Measurements from ENCODE around the gene NBEAL2. TPM values are rescaled to one million over a fixed set of nuclear protein-coding genes. Genes with fewer than 3 reads are reported as not detected.
"Not testable (repeated sequence)": the region's sequence is repeated elsewhere in the genome, so short reads cannot be mapped to it uniquely, and the experiment has no call there.

The NBEAL2 gene
- polyA plus RNA-seq, 5 donors: 45.8 to 97.3 (median 67.9) TPM

DNA sequence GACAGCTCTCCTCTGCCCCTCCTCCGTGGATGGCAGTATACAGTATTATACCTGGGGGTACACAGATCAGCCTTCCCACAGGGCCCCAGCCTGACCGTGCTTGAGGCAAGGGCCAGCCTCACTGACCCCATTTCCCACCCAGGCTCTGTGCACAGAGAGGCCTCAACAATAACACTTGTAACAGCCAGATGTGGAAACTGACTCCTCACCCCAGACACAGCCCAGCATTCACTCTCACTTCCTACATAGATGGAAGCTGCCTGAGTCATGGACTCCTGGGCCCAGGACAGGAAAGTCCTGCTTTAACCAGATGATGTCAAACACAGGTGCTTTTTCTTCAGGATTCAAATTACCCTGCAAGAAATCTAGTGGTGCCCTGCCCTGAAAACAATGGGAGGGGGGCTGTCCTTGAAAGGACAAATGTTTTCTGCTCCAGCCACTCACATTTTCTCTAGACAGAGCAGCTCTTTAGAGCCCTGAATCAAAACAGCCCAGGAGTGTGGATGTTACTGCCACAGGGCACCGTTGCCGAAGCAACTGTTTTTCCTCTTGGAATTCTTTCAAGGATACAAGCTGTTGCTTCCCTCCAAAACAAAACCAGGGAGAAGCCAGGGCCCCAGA, 19.3 kb upstream of the NBEAL2 start:
- DNase-seq: no peak

DNA sequence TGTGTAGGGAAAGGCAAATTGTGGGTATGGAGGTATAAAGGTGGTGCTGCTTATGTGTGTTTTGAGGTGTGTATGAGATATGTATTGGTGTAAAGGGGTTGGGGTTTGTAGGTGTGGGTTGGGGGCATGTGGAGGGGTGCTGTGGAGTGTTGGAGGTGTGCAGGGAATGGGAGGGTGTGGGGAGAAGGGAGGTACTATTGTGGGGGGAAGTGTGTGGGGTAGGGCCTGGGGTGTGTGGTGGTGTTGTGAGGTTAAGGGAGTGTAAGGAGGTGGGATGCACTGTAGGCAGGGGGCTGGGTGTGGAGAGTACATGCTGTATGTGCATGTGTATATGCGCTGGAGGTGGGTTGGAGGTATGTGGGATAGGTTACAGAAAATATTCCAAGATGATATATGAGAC, 18.6 kb upstream of the NBEAL2 start:
- no peak for DNase-seq

GRCh38 chr3:46962427-46962826, 17.0 kb upstream of the NBEAL2 start:
- DNase-seq: no peak

DNA sequence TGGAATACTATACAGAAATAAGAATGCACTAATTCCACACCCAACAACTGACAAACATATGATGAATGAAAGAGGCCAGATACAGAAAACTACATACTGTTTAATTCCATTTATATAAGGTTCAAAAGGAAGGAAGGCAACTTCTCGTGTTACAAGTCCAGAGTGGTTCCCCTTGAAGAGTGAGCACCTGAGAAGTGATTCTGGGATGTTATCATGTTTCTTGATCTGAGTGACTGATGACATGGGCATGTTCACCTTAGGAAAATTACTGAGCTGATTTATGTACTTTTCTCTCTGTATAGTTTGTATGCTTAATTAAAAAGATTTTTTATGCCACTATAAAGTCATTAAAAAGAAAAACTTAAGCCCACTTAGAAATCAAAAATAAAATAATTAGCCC, 16.5 kb upstream of the NBEAL2 start:
- no peak for DNase-seq

DNA sequence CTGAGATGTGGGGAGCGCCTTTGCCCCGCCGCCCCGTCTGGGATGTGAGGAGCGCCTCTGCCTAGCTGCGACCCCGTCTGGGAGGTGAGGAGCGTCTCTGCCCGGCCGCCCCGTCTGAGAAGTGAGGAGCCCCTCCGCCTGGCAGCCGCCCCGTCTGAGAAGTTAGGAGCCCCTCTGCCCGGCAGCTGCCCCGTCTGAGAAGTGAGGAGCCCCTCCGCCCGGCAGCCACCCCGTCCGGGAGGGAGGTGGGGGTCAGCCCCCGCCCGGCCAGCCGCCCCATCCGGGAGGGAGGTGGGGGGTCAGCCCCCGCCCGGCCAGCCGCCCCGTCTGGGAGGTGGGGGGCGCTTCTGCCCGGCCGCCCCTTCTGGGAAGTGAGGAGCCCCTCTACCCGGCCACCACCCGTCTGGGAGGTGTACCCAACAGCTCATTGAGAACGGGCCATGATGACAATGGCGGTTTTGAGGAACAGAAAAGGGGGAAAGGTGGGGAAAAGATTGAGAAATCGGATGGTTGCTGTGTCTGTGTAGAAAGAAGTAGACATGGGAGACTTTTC, 15.4 kb upstream of the NBEAL2 start:
- DNase-seq: not testable (repeated sequence)

DNA sequence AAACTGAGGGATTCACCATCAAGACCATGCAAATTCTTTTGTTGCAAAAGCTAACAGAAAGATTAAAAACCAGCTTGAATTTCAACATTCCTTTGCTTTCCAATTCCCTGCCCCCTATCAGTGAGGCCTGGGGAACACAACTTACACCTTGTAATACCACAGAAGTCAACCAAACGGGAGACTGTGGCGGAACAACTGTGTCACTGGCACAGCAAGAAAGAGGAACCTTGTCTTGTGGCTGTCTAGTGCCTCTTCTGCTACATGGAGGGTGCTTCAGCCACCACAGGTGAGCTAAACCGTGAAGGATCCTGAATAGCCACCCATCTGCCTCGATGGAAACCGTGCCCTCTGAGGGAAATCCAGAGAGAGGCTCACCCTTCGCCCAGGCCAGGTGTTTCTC, 14.3 kb upstream of the NBEAL2 start:
- no peak for DNase-seq

- no peak for DNase-seq
These were observed 12.7 kb upstream of the NBEAL2 start for GRCh38 chr3:46966811-46967210.

GRCh38 chr3:46968783-46969428, 10.6 kb upstream of the NBEAL2 start:
- no peak for DNase-seq

DNA sequence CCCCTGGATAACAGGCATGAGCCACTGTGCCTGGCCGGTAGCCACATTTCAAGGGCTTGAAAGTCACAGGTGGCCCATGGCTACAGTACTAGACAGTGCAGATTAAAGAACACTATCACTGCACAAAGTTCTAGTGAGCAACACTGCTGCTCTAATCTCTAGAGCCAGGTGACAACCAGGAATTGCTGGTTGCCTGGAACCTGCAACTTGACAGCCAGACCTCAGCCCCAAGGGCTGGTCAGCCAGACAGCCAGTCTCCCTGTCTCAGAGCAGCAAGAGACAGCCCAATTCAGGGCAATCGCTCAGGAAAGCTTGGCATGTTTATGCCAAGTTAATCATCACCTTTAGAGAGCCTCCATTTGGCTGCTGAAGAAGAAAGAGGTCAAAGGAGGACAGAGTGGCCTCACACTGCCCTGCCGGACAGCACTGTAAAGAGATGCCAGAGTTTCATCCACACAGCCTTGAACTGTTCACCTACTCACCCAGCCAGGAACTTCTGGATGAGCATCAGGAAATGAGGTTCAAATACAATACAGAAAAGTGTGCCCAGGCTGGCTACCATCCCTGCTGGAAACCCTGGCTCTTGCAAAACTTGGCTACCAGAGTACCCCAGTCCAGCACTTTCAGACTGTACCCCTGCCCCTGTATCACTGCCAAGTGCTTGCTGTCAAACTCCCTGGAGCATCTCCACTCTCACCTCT, 8.9 kb upstream of the NBEAL2 start:
- no peak for DNase-seq

DNA sequence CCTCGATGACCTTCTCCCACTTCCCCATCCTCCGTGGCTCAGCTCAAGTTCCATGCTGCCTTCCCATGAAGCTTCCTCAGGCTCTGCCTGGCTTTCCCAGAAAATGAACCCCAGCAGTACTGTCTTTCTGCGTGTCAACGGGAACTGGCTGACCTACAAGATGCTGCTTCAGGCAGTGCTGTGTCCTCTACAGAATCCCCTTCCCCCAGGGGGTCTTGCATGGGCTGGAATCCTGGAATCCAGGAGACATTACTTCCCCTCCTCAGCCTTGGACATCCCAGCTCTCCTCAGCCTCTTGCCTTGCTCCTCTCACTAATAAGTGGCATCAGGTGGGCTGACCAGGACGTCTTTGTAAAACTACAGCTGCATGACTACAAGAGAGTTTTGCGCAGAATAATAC, 8.3 kb upstream of the NBEAL2 start:
- DNase-seq: no peak

GRCh38 chr3:46971742-46972141, 7.7 kb upstream of the NBEAL2 start:
- DNase-seq: no peak

- no peak for DNase-seq
These were observed 7.1 kb upstream of the NBEAL2 start for GRCh38 chr3:46972396-46972795.

DNA sequence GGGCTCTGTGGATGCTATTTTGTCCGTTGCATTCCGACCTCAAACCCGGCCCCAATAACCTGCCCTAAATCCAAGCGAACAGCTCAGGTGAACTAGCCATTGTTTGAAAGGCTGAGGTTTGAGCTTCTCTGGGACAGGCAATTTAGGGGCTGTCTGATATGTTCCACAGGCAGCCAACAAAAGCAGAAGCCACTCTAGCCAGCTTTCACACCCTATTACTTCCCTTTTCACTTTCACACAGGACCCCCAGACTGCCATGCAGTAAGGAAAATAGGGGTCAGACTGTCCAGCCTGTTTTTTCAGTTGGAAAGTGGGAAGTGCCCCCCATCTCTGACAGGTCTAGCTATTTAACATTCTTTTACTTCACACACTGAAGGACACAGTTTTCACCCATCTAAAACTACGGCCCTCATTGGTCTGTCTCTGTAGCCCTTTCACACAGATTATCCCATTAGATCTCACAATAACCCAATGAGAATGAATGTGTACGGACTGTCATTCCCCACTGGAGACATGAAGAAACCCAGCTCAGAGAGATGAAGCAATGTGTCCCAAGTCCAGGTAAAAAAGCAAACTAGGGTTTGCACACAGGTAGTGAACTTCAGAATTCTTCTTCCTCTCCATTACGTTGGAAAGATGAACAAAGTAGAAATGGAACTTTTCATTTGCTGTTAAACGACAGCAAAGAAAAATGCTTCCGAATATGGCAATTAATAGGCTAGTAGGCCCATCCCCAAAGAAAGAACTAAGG, 4.9 kb upstream of the NBEAL2 start:
- no peak for DNase-seq

DNA sequence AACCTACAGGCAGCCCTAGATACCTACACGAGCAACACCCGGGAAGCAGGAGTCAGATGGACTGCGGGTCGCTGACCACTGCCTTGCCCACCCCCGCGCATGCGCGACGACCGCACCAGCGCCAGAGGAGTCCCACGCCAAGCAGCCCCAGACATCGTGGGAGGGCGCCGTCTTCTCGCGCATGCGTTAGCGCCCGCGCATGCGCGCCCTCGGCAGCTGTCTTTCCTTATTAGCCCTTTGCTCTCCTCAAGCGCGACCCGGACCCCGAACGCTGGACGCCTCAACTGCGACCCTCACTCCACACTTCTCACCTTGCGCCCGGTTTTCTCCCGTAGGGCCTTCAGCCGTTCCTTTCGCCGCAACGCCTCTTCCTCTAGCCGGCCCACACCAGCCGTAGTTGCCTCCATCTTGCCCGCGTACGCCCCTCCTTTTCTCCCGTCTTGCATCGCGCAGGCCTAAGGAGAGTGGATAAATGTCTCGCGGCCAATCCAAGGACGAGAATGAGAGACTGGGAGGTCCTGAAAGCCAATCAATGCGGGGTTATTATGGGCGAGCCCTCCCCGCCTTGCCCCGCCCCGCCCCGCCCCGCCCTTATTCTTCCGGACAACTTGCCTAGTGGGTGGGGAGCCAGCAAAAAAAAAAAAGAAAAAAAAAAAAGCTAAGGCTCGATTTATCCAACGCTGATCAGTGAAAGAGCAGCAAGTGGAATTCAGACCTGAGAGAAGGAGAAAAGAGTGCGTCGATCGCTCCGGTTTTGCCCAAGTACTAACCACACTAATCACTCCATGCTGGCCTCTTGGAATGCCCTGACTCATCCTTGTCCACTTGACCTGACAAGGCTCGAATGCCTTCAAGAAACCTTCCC, 2.9 kb upstream of the NBEAL2 start, which contains the start of gene CCDC12:
Gene CCDC12 (minus strand): TSS at position 420 of the 865 bp plus-strand sequence. CDS start 13 bp downstream, at position 407.
- peak; percentile 96 to 97 for DNase-seq

DNA sequence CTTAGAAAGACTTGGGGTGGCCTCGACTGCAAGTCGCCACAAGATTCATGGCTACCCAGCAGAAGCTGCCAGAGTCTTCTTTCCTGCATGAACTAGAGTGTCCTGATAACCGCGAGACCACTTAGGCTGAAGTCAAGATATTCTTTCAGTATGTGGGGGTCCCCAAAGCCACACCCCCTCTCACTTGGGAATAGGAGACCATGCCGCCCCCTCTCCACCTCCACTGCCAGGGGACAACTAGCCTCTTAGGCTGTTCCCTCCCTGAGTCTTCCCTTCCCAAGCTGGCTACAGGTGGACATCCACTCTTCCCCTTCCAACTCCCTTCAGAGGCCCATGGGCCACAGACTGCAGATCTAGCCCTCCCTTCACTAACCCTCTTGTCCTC, 1.7 kb upstream of the NBEAL2 start:
- DNase-seq: no peak

DNA sequence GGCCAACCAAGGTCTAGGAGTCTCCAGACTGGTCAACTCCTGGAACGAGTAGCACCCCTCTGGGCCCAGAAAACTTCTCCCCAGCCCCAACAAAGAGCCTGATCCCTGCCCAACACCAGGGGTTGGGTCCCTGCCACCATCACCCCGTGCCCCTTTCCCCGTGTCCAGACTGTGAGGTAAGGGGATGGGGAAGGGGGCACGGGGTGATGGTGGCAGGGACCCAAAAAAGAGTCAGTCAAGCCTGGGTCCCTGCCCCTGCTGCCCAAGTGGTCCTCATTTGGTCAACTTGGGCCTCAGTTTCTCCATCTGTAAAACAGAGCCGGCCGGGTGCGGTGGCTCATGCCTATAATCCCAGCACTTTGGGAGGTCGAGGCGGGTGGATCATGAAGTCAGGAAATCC, 1.1 kb upstream of the NBEAL2 start:
- no peak for DNase-seq

- DNase-seq: no peak
These were observed 562 bp downstream of the NBEAL2 start for GRCh38 chr3:46979958-46980497.

GRCh38 chr3:46981932-46982471, 2.5 kb downstream of the NBEAL2 start:
- peak; percentile 54 to 64 for DNase-seq

DNA sequence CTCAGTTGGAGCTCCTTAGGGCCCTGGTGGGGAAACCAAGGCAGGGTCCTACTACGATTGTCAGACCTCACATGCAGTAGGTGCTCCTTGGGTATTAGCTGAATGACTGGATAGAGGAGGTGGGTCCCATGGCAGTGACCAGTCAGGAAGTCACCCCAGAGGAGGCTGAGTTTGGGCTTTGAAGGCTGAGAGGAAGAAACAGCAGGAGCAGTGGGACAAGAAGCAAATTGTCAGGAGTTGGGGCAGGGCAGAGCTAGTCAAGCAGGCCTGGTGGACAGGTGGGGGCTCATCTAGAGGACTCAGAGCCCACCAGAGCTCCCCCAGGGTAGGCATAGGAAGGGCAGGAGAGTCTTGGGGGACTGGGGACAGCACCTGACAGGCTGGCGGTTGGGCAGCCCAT, 3.1 kb downstream of the NBEAL2 start:
- no peak for DNase-seq

Data from right lung (tissue), 5 donors.